Loucy (cell line): ENCODE measurements around the gene CENPB.

Experiments used
- H2AFZ ChIP-seq: fragments of 200-600 bp; sonication (generic); 2 replicates; pipeline ENCODE4 v1.6.0; 2016; ENCODE audit warnings: antibody characterized with exemption, mild to moderate bottlenecking, low read length, moderate library complexity
- H3F3A ChIP-seq: fragments of 200-600 bp; 2 replicates; pipeline ENCODE4 v1.6.0; 2016; ENCODE audit warnings: antibody characterized with exemption, low read depth, mild to moderate bottlenecking
- H3K27me3 ChIP-seq: fragments of 200-600 bp; sonication (generic); 2 replicates; pipeline ENCODE4 v1.6.1; 2014; ENCODE audit warnings: low read length, mild to moderate bottlenecking; ENCODE audit not compliant: insufficient read depth, poor library complexity, severe bottlenecking
- H3K36me3 ChIP-seq: fragments of 200-600 bp; sonication (generic); 2 replicates; pipeline ENCODE4 v1.6.1; 2016; ENCODE audit warnings: low read length; ENCODE audit not compliant: insufficient read depth
- H3K4me1 ChIP-seq: fragments of 200-600 bp; sonication (generic); 2 replicates; pipeline ENCODE4 v1.5.1; 2014; ENCODE audit warnings: low read length, mild to moderate bottlenecking; ENCODE audit not compliant: insufficient read depth, poor library complexity, severe bottlenecking
- H3K4me2 ChIP-seq: fragments of 200-600 bp; sonication (generic); 2 replicates; pipeline ENCODE4 v1.6.0; 2014; ENCODE audit warnings: antibody characterized with exemption, low read length, low read depth, mild to moderate bottlenecking; ENCODE audit not compliant: poor library complexity, severe bottlenecking
- H3K4me3 ChIP-seq: fragments of 200-600 bp; sonication (generic); 2 replicates; pipeline ENCODE4 v1.5.1; 2014; ENCODE audit warnings: low read length, mild to moderate bottlenecking, mixed read lengths; ENCODE audit not compliant: poor library complexity, severe bottlenecking
- H3K79me2 ChIP-seq: fragments of 200-600 bp; sonication (generic); 2 replicates; pipeline ENCODE4 v1.6.1; 2014; ENCODE audit warnings: low read length; ENCODE audit not compliant: insufficient read depth
- H3K9ac ChIP-seq: fragments of 200-600 bp; sonication (generic); 2 replicates; pipeline ENCODE4 v1.6.0; 2014; ENCODE audit warnings: mild to moderate bottlenecking, low read depth, low read length, moderate library complexity; ENCODE audit not compliant: poor library complexity, severe bottlenecking
- H3K9me2 ChIP-seq: fragments of 200-600 bp; sonication (generic); replicated peaks from 2 replicates; pipeline ENCODE4 v1.6.1; 2016; ENCODE audit warnings: low read depth, low read length, mixed read lengths
- H3K9me3 ChIP-seq: fragments of 200-600 bp; sonication (generic); 2 replicates; pipeline ENCODE4 v1.6.1; 2014; ENCODE audit warnings: mild to moderate bottlenecking, antibody characterized with exemption, low read length, low read depth; ENCODE audit not compliant: insufficient read depth
- H4K20me1 ChIP-seq: fragments of 200-600 bp; sonication (generic); 2 replicates; pipeline ENCODE4 v1.6.0; 2014; ENCODE audit warnings: antibody characterized with exemption, low read length, mild to moderate bottlenecking; ENCODE audit not compliant: insufficient read depth, poor library complexity, severe bottlenecking
- EZH2phosphoT487 ChIP-seq: fragments of 200-600 bp; IDR thresholded peaks from 2 replicates; pipeline ENCODE4 v1.6.1; 2018; ENCODE audit warnings: antibody characterized with exemption, mild to moderate bottlenecking, moderate library complexity, borderline replicate concordance
- TF ChIP-seq, protein P1 (sequence below): fragments of 200-600 bp; sonication (generic); conservative IDR thresholded peaks from 2 replicates; pipeline ENCODE4 v1.5.1; 2014; ENCODE audit warnings: mild to moderate bottlenecking, antibody characterized with exemption, low read length

CENPB gene

DNA sequence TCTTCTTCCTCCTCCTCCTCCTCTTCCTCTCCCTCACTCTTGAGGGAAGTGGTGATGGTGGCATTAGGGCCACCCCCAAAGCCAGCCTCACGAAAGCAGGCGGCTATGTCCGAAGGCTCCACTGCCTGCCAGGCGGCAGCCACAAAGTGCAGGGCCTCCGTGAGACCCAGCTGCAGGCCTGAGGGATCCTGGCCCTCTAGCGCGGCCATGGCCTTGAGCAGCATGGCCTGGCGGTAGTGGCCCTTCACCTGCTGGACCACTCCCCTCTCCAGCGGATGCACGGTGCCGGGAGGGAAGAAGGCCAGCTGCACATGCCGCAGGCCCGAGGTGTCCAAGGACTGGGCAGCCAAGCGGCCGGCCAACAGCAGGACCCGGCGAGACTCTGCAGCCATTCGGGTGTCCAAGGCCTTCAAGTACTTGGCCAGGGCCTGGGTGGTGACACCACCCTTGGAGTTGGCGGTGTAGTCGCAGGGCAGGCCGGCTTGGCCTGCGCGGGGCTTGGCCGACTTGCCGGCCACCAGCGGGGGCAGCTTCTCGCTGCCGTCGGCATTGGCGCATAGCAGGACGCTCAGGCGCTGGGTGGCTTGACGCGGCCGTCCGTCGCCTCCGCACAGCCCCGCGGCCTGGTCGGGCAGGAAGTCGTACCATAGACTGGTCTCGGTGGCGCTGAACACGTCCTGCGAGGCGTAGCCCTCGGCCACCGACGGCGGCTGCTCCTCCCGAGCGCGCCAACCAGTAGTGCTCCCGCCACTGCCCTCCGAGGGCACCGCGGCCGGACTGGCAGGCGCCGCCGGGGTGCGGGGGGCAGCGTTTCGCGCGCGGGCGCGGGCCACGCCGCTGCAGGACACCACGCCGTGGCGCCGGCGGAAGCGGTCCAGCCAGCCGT, 1.1 kb downstream of the CENPB start:
- TF ChIP-seq, protein P1, sequence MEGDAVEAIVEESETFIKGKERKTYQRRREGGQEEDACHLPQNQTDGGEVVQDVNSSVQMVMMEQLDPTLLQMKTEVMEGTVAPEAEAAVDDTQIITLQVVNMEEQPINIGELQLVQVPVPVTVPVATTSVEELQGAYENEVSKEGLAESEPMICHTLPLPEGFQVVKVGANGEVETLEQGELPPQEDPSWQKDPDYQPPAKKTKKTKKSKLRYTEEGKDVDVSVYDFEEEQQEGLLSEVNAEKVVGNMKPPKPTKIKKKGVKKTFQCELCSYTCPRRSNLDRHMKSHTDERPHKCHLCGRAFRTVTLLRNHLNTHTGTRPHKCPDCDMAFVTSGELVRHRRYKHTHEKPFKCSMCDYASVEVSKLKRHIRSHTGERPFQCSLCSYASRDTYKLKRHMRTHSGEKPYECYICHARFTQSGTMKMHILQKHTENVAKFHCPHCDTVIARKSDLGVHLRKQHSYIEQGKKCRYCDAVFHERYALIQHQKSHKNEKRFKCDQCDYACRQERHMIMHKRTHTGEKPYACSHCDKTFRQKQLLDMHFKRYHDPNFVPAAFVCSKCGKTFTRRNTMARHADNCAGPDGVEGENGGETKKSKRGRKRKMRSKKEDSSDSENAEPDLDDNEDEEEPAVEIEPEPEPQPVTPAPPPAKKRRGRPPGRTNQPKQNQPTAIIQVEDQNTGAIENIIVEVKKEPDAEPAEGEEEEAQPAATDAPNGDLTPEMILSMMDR, result no peak
- TF ChIP-seq EZH2phosphoT487, result no peak
- H3K79me2 ChIP-seq, result no peaks in the 10 kb centered on the region

DNA sequence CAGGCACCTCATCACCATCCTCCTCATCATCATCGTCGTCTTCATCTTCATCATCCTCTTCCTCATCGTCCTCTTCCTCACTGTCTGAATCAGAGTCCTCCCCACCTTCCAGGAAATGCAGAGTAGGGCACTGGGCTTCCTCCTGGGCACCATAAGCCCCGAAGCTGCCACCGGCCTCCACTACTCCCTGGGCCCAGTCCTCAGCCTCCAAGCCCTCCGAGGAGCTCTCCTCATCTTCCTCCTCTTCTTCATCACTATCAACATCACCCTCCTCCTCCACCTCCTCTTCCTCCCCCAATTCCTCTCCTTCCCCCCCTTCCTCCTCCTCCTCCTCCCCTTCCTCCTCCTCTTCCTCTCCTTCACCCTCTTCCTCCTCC, 1.7 kb downstream of the CENPB start:
- H4K20me1 ChIP-seq, result no peaks in the 10 kb centered on the region
- no peaks in the 10 kb centered on the region for H3K9me3 ChIP-seq
- TF ChIP-seq, protein P1, result no peak
- no peak for TF ChIP-seq EZH2phosphoT487

More for the DNA sequence above, 1.1 kb downstream of the CENPB start:
- Histone ChIP-seq H3K4me2 (no peak overlapping the region), H3K4me1 (peaks cover 7% of the 10 kb centered on the region), H3K36me3 (no peaks in the 10 kb centered on the region), H4K20me1 (no peaks in the 10 kb centered on the region), H2AFZ (no peak overlapping the region), H3K9me2 (no peaks in the 10 kb centered on the region), H3K27me3 (no peaks in the 10 kb centered on the region), H3K9me3 (no peaks in the 10 kb centered on the region), H3F3A (no peaks in the 10 kb centered on the region), H3K9ac (no peak overlapping the region), H3K4me3 (no peak overlapping the region)

DNA sequence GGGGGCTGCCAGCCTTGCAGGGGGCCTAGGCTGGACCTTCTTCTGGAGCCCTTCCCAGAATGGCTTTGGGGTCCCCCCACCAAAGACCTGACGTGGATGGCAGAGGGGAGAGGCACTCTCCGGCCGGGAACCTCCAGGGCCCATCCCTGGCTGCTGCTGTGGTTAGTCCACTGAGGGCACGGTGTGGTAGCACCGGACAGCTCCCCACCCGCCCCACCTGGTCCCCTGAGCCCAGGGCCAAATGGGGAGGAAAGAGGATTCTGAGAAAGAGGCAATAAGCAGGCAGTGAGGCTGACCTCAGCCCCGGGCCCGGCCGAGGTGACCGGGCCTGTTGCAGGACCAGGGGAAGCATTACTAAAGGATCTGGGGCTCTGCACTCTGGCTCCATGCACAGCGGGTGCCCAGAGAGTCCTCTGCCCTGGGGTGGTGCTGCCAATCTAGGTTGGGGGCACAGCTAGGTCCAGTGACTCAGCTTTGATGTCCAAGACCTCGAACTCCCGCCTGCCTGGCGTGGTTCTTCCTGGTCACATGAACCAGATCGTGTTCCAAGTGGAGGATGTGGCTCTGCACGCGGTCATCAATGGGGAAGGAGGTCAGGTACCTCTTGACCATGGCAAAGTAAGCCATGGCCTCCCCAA, 2.2 kb downstream of the CENPB start:
- no peaks in the 10 kb centered on the region for H3K9me3 ChIP-seq
- H3K4me3 ChIP-seq, result no peak overlapping the region
- no peak overlapping the region for H2AFZ ChIP-seq
- H3K9ac ChIP-seq, result no peak overlapping the region
- TF ChIP-seq EZH2phosphoT487, result no peak
- TF ChIP-seq, protein P1, result no peak
- no peaks in the 10 kb centered on the region for H4K20me1 ChIP-seq
- H3K27me3 ChIP-seq, result no peaks in the 10 kb centered on the region
- H3F3A ChIP-seq, result no peaks in the 10 kb centered on the region
- H3K36me3 ChIP-seq, result no peaks in the 10 kb centered on the region
- no peaks in the 10 kb centered on the region for H3K79me2 ChIP-seq
- peaks cover 7% of the 10 kb centered on the region for H3K4me1 ChIP-seq
- no peaks in the 10 kb centered on the region for H3K9me2 ChIP-seq
- no peak overlapping the region for H3K4me2 ChIP-seq

More for the DNA sequence above, 1.7 kb downstream of the CENPB start:
- no peaks in the 10 kb centered on the region for H3K9me2 ChIP-seq
- no peaks in the 10 kb centered on the region for H3K27me3 ChIP-seq
- H3K79me2 ChIP-seq, result no peaks in the 10 kb centered on the region
- H2AFZ ChIP-seq, result no peak overlapping the region
- H3K4me3 ChIP-seq, result no peak overlapping the region
- H3K4me2 ChIP-seq, result no peak overlapping the region
- peaks cover 7% of the 10 kb centered on the region for H3K4me1 ChIP-seq
- H3F3A ChIP-seq, result no peaks in the 10 kb centered on the region
- no peaks in the 10 kb centered on the region for H3K36me3 ChIP-seq
- no peak overlapping the region for H3K9ac ChIP-seq
